PFSK-1 (cell line): Measurements from ENCODE around the gene S100P.

Source experiments
- FOXP2 ChIP-seq: optimal IDR thresholded peaks from 2 replicates; pipeline ENCODE3; 2011; ENCODE audit warnings: borderline replicate concordance, control low read depth, inconsistent platforms; ENCODE audit not compliant: insufficient read depth; ENCODE audit errors: extremely low read length, extremely low read depth
- POLR2AphosphoS5 ChIP-seq: IDR thresholded peaks from 2 replicates; pipeline ENCODE4 v1.6.1; 2012; ENCODE audit warnings: low read depth, mild to moderate bottlenecking, control low read depth, low read length, moderate library complexity
- SIN3A ChIP-seq: IDR thresholded peaks from 2 replicates; pipeline ENCODE4 v1.6.1; 2012; ENCODE audit warnings: mild to moderate bottlenecking, low read length, moderate library complexity, borderline replicate concordance; ENCODE audit not compliant: insufficient read depth
- TAF1 ChIP-seq: IDR thresholded peaks from 2 replicates; pipeline ENCODE4 v1.6.1; 2012; ENCODE audit warnings: low read length, control low read depth, borderline replicate concordance; ENCODE audit not compliant: insufficient read depth
- TF ChIP-seq, protein P1 (sequence below), 2 experiments: IDR thresholded peaks; 2 replicates each; pipeline versions ENCODE4 v1.6.1 to v1.8.0; 2011 to 2012; ENCODE audit warnings: low read depth in 2 of 2, low read length in 2 of 2, control low read depth in 1 of 2, inconsistent platforms in 1 of 2, mild to moderate bottlenecking in 1 of 2, moderate library complexity in 1 of 2; ENCODE audit not compliant: insufficient read depth in 1 of 2

Gene S100P

GRCh38 chr4:6721121-6721520, 27.4 kb downstream of the S100P start:
- TF ChIP-seq TAF1 (no peak), FOXP2 (no peak), POLR2AphosphoS5 (no peak), SIN3A (no peak)
- TF ChIP-seq, protein P1, sequence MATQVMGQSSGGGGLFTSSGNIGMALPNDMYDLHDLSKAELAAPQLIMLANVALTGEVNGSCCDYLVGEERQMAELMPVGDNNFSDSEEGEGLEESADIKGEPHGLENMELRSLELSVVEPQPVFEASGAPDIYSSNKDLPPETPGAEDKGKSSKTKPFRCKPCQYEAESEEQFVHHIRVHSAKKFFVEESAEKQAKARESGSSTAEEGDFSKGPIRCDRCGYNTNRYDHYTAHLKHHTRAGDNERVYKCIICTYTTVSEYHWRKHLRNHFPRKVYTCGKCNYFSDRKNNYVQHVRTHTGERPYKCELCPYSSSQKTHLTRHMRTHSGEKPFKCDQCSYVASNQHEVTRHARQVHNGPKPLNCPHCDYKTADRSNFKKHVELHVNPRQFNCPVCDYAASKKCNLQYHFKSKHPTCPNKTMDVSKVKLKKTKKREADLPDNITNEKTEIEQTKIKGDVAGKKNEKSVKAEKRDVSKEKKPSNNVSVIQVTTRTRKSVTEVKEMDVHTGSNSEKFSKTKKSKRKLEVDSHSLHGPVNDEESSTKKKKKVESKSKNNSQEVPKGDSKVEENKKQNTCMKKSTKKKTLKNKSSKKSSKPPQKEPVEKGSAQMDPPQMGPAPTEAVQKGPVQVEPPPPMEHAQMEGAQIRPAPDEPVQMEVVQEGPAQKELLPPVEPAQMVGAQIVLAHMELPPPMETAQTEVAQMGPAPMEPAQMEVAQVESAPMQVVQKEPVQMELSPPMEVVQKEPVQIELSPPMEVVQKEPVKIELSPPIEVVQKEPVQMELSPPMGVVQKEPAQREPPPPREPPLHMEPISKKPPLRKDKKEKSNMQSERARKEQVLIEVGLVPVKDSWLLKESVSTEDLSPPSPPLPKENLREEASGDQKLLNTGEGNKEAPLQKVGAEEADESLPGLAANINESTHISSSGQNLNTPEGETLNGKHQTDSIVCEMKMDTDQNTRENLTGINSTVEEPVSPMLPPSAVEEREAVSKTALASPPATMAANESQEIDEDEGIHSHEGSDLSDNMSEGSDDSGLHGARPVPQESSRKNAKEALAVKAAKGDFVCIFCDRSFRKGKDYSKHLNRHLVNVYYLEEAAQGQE (IDR thresholded peaks at IDR 0.05; ENCODE audit: insufficient read depth in 1 of 2, low read depth in 2 of 2, low read length in 2 of 2): no peak

DNA sequence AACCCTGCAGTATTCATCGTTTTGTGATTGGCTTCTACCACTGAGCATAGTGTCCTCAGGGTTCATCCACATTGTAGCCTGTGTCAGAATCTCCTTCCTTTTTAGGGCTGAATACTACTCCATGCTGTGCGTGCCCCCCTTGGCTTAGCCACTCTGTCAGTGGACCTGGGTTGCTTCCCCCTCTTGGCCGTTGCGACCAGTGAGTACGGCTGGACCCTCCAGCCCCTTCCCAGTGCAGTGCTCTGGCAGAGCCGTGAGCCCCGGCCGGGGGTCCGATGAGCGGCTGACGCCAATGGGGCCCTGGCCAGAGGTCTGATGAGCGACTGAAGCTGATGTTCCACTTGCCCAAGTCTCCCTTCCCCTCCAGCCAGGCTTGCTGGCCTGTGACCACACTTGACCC, 29.2 kb downstream of the S100P start:
- TF ChIP-seq POLR2AphosphoS5 (no peak), SIN3A (no peak)

- TF ChIP-seq SIN3A (no peak), FOXP2 (no peak), TAF1 (no peak), POLR2AphosphoS5 (no peak)
- TF ChIP-seq, protein P1 (IDR thresholded peaks at IDR 0.05; ENCODE audit: insufficient read depth in 1 of 2, low read depth in 2 of 2, low read length in 2 of 2): no peak
These were observed 30.2 kb downstream of the S100P start for GRCh38 chr4:6723851-6724250.

- TF ChIP-seq TAF1 (no peak), POLR2AphosphoS5 (no peak), SIN3A (no peak), FOXP2 (no peak)
- TF ChIP-seq, protein P1 (IDR thresholded peaks at IDR 0.05; ENCODE audit: insufficient read depth in 1 of 2, low read depth in 2 of 2, low read length in 2 of 2): no peak
These were observed 30.9 kb downstream of the S100P start for GRCh38 chr4:6724421-6725111.

GRCh38 chr4:6727081-6727942, 33.6 kb downstream of the S100P start:
- TF ChIP-seq FOXP2 (no peak), SIN3A (no peak), POLR2AphosphoS5 (no peak)

- TF ChIP-seq POLR2AphosphoS5 (no peak), FOXP2 (no peak), SIN3A (no peak), TAF1 (no peak)
- TF ChIP-seq, protein P1 (IDR thresholded peaks at IDR 0.05; ENCODE audit: insufficient read depth in 1 of 2, low read depth in 2 of 2, low read length in 2 of 2): no peak
These were observed 34.2 kb downstream of the S100P start for GRCh38 chr4:6727943-6728250.
